Astrocyte (in vitro differentiated cells and primary cell): ENCODE results near the gene PDGFA.

Source experiments
- EZH2 ChIP-seq: IDR thresholded peaks from 2 replicates; pipeline ENCODE4 v1.6.1; 2012; ENCODE audit warnings: mild to moderate bottlenecking, low read length, inconsistent platforms; ENCODE audit not compliant: insufficient read depth
- TF ChIP-seq, protein P1 (sequence below): IDR thresholded peaks from 2 replicates; pipeline ENCODE4 v1.5.1; 2011; ENCODE audit warnings: low read depth, mild to moderate bottlenecking, inconsistent platforms, low read length, moderate library complexity; ENCODE audit not compliant: insufficient read depth

DNA sequence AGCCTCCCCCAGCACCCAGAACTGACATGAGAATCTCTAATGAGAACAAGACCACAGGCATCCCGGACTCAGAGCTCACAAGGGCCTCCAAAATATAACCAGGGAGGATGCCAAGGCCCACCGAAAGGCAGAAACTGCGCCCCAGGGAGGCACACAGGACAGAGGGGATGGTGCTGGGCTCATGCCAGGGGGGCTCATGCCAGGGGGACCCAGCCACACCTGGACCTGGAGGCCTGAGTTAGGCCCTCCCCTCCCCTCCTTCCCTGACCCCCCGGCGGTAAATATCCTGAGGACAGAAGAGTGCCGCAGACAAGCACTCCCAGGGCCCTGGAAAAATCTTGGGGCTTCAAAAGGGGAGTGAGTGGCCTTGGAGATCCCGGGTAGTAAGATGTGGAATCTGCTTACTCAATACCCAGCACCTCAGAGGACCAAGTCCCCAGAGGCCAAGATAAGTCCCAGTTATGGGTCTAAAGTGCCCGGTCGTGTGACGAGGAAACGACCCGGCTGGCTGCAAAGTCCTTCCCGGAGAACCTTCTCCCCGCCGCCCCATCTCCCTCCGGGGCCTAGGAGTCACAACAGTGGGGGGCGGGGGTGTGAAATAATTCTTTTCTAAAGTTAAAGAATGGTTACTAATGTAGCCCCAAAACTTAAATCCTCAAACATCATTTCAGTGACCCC, 11.9 kb downstream of the PDGFA start:
- TF ChIP-seq, protein P1, sequence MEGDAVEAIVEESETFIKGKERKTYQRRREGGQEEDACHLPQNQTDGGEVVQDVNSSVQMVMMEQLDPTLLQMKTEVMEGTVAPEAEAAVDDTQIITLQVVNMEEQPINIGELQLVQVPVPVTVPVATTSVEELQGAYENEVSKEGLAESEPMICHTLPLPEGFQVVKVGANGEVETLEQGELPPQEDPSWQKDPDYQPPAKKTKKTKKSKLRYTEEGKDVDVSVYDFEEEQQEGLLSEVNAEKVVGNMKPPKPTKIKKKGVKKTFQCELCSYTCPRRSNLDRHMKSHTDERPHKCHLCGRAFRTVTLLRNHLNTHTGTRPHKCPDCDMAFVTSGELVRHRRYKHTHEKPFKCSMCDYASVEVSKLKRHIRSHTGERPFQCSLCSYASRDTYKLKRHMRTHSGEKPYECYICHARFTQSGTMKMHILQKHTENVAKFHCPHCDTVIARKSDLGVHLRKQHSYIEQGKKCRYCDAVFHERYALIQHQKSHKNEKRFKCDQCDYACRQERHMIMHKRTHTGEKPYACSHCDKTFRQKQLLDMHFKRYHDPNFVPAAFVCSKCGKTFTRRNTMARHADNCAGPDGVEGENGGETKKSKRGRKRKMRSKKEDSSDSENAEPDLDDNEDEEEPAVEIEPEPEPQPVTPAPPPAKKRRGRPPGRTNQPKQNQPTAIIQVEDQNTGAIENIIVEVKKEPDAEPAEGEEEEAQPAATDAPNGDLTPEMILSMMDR, result no peak
- no peak for TF ChIP-seq EZH2
